GM12892 (cell line): ENCODE measurements around the gene HNRNPLL.

Experiments
- POLR2A ChIP-seq: IDR thresholded peaks from 2 replicates; pipeline ENCODE4 v1.6.1; 2011; ENCODE audit warnings: low read depth, low read length, control low read depth
- POLR2AphosphoS5 ChIP-seq: IDR thresholded peaks from 2 replicates; pipeline ENCODE4 v1.6.1; 2011; ENCODE audit warnings: low read depth, low read length, control low read depth
- TAF1 ChIP-seq: IDR thresholded peaks from 2 replicates; pipeline ENCODE4 v1.6.1; 2011; ENCODE audit warnings: low read depth, mild to moderate bottlenecking, control low read depth, low read length, borderline replicate concordance

- TF ChIP-seq POLR2AphosphoS5 (no peak), POLR2A (no peak), TAF1 (no peak)
Measured at GRCh38 chr2:38560092-38560491, 42.6 kb downstream of the HNRNPLL start.
